ENCODE results near the gene LILRB5. TPM values are rescaled to one million over a fixed set of nuclear protein-coding genes. Genes with fewer than 3 reads are reported as not detected.
"Not testable (repeated sequence)": the region's sequence is repeated elsewhere in the genome, so short reads cannot be mapped to it uniquely, and the experiment has no call there.

The LILRB5 gene
- total RNA-seq, 1 donor from 2014 or later, result 38.2 TPM

DNA sequence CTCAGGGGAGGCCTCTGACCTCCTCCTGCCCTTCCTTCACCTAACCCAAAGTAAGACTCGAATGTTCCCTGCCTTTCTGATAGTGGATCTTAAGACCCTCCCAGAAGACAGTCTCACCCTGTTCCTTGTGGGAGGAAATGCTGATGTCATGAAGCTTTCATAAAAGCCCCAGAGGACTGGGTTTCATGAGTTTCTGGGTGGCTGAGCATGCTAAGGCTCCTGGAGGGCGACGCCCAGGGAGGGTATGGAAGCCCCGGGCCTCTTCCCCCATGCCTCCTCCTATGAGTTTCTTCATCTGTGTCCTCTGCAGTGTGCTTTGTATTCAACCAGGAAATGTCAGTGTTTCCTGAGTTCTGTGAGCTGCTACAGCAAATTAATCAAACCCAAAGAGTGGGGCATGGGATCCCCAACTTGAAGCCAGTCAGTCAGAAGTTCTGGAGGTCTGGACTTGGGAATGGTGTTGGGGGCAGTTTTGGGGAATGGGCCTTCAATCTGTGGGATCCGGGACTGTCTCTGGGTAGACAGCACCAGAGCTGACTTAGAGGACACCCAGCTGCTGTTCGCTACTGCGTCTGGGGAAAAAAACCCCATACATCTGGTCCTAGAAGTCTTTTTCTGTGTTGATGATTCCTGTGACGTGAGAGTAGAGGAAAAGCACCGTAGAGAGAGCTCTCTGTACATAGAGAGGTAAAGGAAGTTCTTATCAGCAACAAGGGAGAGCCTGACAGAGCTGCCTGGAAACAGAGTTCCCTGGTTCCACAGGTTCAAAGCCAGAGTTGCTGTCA lies 25.8 kb upstream of the LILRB5 start:
- no peaks in the 10 kb centered on the region for H3K4me1 ChIP-seq
- no peak for TF ChIP-seq CTCF (IDR thresholded peaks at IDR 0.05)
- no peak overlapping the region for H3K4me3 ChIP-seq
- no peak overlapping the region for H3K27ac ChIP-seq
- no peaks in the 10 kb centered on the region for H3K27me3 ChIP-seq
- H3K36me3 ChIP-seq, result no peaks in the 10 kb centered on the region
- H3K9me3 ChIP-seq, result no peaks in the 10 kb centered on the region
- DNase-seq (ENCODE audit: low spot score in 2 of 2), result no peak
- intact Hi-C loops (cut with DNase I), result no loop called here

GRCh38 chr19:54281729-54282075 lies 24.6 kb upstream of the LILRB5 start:
- H3K27me3 ChIP-seq; DNase-seq (ENCODE audit: low spot score in 2 of 2); H3K27ac ChIP-seq; H3K4me3 ChIP-seq; H3K36me3 ChIP-seq; H3K4me1 ChIP-seq; intact Hi-C loops (cut with DNase I); H3K9me3 ChIP-seq: not testable (repeated sequence)

DNA sequence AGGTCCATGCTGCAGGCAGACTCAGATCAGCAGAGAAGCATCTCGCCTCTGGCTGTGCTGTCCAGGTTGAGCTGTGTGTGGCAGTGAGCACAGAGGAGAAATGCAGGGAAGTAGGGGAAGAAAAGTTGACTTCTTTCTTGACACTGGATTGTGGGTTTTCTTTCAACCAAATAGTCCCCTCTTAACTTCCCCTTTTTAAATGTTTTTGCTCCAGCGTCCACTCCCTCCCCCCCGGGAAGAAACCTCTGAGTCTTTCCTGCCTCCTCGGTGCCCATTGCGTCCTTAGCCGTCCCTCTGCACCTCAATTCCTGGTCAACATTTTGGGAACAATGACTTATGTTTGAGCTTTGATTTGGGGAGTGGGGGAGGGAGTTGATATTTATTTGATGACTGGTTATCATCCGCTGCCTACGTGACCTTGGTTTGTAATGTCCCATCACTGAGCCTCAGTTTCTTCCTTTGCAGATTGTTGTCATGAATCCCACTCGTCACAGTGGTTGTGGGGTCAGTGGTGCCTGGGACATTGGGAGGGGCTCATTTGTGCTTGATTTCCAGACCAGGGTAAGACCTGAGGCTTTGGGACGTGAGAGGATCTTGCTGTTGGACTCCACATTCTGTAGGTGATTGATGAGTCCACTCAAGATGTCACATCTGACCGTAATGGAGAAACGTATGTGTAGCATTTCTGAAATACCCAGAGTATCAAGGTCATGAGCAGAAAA lies 24.1 kb upstream of the LILRB5 start, which contains the start of gene LILRB2:
TSS of gene LILRB2 (minus strand) at position 104 of the 722 bp plus-strand sequence. CDS start 614 bp downstream, outside the sequence.
- Histone ChIP-seq H3K27me3 (no peaks in the 10 kb centered on the region), H3K36me3 (no peaks in the 10 kb centered on the region), H3K9me3 (no peaks in the 10 kb centered on the region), H3K4me3 (no peak within 1 kb of the TSS), H3K4me1 (no peaks in the 10 kb centered on the region), H3K27ac (no peak within 1 kb of the TSS)
- DNase-seq (ENCODE audit: low spot score in 2 of 2), result no peak
- intact Hi-C loops (cut with DNase I), result no loop called here
- TF ChIP-seq CTCF (IDR thresholded peaks at IDR 0.05), result no peak

DNA sequence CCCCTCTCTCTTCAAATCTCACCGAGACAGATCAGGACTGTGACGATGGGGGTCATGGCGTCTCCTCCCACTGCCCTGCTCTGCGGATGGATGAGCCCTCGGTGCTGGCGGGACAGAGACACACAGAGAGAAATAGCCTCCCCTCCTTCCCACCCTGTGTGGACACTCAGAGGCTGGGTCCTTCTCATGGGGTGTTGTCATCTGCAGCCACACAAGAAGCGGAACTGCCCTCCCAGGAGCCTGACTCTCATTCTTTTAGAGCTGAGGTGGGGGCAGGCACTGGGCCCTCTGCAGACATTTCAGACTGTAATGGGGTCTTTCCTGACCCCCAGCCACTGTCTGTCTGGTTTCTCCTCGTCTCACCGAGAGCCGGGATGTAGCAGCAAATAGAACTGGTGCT lies 23.4 kb upstream of the LILRB5 start:
- H3K4me3 ChIP-seq; H3K4me1 ChIP-seq; H3K9me3 ChIP-seq; H3K36me3 ChIP-seq; intact Hi-C loops (cut with DNase I); H3K27me3 ChIP-seq; DNase-seq (ENCODE audit: low spot score in 2 of 2); H3K27ac ChIP-seq: not testable (repeated sequence)

DNA sequence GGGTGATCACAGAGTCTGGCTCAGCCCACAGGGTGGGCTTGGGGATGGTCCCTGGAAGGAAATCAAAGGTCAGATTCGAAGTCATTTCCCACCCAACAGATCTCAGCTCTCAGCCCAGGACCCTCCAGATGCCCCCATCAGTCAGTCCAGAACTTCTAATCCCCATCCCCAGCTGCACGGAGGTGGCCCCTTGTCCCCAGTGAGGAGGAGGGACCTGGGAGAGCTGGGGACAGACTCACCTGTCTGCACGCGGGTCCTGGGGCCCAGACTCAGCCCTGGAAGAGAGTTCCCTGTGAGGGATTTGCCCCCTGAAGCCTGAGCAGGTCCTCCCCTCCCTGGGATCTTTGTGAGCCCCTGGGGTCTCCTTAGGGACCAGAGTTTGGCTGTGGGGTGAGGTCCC lies 23.0 kb upstream of the LILRB5 start:
- H3K27ac ChIP-seq; DNase-seq (ENCODE audit: low spot score in 2 of 2); H3K36me3 ChIP-seq; H3K4me3 ChIP-seq; intact Hi-C loops (cut with DNase I); H3K27me3 ChIP-seq; H3K4me1 ChIP-seq; H3K9me3 ChIP-seq: not testable (repeated sequence)

- H3K9me3 ChIP-seq, result no peaks in the 10 kb centered on the region
- intact Hi-C loops (cut with DNase I), result no loop called here
- H3K27me3 ChIP-seq, result no peaks in the 10 kb centered on the region
These were observed 22.4 kb upstream of the LILRB5 start for GRCh38 chr19:54279406-54279962.

DNA sequence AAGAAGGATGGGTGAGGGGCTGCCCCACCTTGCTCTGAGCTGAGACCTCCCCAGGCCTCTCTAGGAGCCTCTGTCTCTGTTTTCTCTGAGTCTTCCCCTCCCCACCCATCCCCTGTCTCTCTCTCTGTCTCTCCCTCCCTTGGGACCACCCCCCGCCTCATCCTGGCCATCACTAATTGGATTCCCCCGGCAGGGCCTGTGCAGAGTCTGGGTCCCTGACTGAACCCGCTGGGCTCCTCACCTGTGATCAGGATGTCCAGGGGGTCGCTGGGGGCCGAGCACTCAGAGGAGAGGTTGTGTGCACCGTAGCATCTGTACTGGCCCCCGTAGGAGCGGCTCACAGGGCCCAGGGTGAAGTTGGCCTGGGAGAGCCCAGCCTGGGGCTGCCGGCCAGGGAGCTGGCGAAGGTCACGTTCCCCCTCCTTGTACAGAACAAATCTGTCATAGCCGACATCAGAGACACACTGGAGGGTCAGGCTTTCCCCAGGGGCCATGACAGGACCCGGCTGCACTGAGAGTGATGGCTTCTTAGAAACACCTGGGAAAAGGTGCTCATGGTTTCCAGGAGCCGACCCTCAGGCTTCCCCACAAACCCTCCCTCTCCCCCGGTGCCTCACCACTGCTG lies 21.6 kb upstream of the LILRB5 start:
- H3K27me3 ChIP-seq; DNase-seq (ENCODE audit: low spot score in 2 of 2); intact Hi-C loops (cut with DNase I): not testable (repeated sequence)

More at GRCh38 chr19:54279406-54279962, 22.4 kb upstream of the LILRB5 start:
- TF ChIP-seq CTCF (IDR thresholded peaks at IDR 0.05), result no peak
- no peak for DNase-seq (ENCODE audit: low spot score in 2 of 2)
- no peak overlapping the region for H3K27ac ChIP-seq
- no peaks in the 10 kb centered on the region for H3K36me3 ChIP-seq
- H3K4me1 ChIP-seq, result no peaks in the 10 kb centered on the region
- H3K4me3 ChIP-seq, result no peak overlapping the region

DNA sequence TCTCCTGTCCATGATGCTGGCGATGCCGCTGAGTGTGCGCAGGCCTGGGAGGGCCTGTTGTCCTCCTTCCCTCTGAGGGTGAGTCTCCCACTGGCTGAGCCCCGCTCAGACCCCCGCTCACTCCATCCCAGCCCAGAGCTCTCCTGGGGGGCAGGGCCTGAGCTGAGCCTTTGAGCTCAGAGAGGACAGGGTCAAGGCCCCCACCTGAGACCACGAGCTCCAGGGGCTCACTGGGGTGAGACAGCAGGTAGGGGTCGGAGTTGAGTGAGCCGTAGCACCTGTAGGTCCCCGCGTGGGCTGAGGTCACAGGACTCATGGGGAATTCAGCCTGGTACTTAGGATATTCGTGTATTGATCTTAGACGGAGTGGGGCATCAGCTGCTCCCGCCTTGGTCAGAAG lies 21.0 kb upstream of the LILRB5 start:
- H3K4me1 ChIP-seq; H3K27me3 ChIP-seq; H3K4me3 ChIP-seq; H3K36me3 ChIP-seq; DNase-seq (ENCODE audit: low spot score in 2 of 2); intact Hi-C loops (cut with DNase I); H3K27ac ChIP-seq; H3K9me3 ChIP-seq: not testable (repeated sequence)

More for the DNA sequence above, 21.6 kb upstream of the LILRB5 start:
- not testable (repeated sequence) for H3K9me3 ChIP-seq, H3K36me3 ChIP-seq, H3K4me3 ChIP-seq, H3K4me1 ChIP-seq, H3K27ac ChIP-seq

DNA sequence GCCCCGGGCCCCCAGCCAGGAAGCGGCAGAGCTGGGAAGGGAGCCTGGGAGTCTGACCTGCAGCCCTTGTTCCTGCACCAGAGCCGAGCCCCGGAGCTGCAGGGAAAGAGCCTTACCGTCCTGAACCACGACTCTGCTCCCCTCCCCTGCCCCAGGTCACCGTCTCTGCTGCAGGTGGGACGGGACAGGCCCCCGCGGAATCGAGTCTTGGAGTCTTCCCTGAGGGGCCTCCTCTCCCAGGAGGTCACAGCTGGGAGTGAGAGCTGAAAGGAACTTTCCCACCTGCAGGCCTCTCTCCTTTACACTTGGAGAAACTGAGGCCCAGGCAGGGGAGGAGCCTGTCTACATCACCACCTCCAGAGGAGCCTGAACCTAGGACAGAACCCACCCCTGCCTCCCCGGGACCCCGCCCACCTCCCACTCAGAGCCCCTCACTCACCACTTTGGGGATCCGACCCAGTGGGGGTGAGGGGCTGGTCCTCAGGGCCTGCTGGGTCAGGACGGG lies 20.1 kb upstream of the LILRB5 start:
- H3K27ac ChIP-seq; H3K36me3 ChIP-seq; H3K9me3 ChIP-seq; intact Hi-C loops (cut with DNase I); DNase-seq (ENCODE audit: low spot score in 2 of 2); H3K4me3 ChIP-seq; H3K4me1 ChIP-seq; H3K27me3 ChIP-seq: not testable (repeated sequence)
